Heart left ventricle (tissue), 16 donors: ENCODE data around the gene BRF1. TPM values are rescaled to one million over a fixed set of nuclear protein-coding genes. Genes with fewer than 3 reads are reported as not detected.

Experiments
- ATAC-seq, 4 donors: fragments of 200-7000 bp; cut with Tn5 transposase; one replicate each; pipeline ENCODE4 v1.9.1; 2020 to 2022; ENCODE audit warnings: moderate library complexity in 4 of 4, mild to moderate bottlenecking in 3 of 4, moderate number of reproducible peaks in 1 of 4
- DNase-seq, 5 donors: peaks; one replicate each; pipeline ENCODE4 v3.0.0-alpha.2; 2020
- H3K27ac ChIP-seq, 12 donors: fragments of 200-600 bp; sonication (generic) in 4 of 12; one replicate each; pipeline versions ENCODE4 v1.5.0 to v1.8.0; 2016 to 2022; ENCODE audit warnings: mild to moderate bottlenecking in 2 of 12
- H3K27me3 ChIP-seq, 9 donors: fragments of 200-600 bp; sonication (generic) in 2 of 9; one replicate each; pipeline versions ENCODE4 v1.5.1 to v1.8.0; 2016 to 2022; ENCODE audit warnings: mild to moderate bottlenecking in 3 of 9
- H3K36me3 ChIP-seq, 9 donors: fragments of 200-600 bp; sonication (generic) in 2 of 9; one replicate each; pipeline versions ENCODE4 v1.5.0 to v1.8.0; 2018 to 2022; ENCODE audit warnings: mild to moderate bottlenecking in 2 of 9
- H3K4me1 ChIP-seq, 12 donors: fragments of 200-600 bp; sonication (generic) in 4 of 12; one replicate each; pipeline versions ENCODE4 v1.5.0 to v1.8.0; 2016 to 2022; ENCODE audit warnings: mild to moderate bottlenecking in 3 of 12
- H3K4me3 ChIP-seq, 12 donors: fragments of 200-600 bp; sonication (generic) in 4 of 12; one replicate each; pipeline versions ENCODE4 v1.5.0 to v1.8.0; 2017 to 2022; ENCODE audit warnings: mild to moderate bottlenecking in 9 of 12, moderate library complexity in 4 of 12
- H3K9me3 ChIP-seq, 12 donors: fragments of 200-600 bp; sonication (generic) in 4 of 12; one replicate each; pipeline versions ENCODE4 v1.5.0 to v1.8.0; 2016 to 2022; ENCODE audit warnings: mild to moderate bottlenecking in 1 of 12
- POLR2A ChIP-seq, 2 donors: fragments of 450-650 bp; IDR thresholded peaks; one replicate each; pipeline ENCODE4 v1.6.1; 2017; ENCODE audit warnings: antibody characterized with exemption in 2 of 2, mild to moderate bottlenecking in 2 of 2, moderate library complexity in 2 of 2
- WGBS, 4 donors: extraction: QIAGEN DNeasy Blood & Tissue Kit in 2 of 4; methylation state at CpG; one replicate each; pipeline versions ENCODE4 v1.1.5 to v1.1.7; 2013 to 2018; 5-methylcytosine and 5-hydroxymethylcytosine counted together
- intact Hi-C, 10 donors: fragments of 100-400 bp; cut with DNase I; formaldehyde crosslinking; loops; one replicate each; pipeline versions ENCODE4 v1.11.1 to v1.14.2; 2022
- polyA plus RNA-seq, 2 donors: library from polyadenylated mRNA; stranded (reverse); fragments of 200-250 nt; gene quantifications; one replicate each; pipeline ENCODE4 v1.2.3, GENCODE V29; 2013
- total RNA-seq, 9 donors: library from RNA; depleted of rRNA in 2 of 9; stranded (reverse); fragments of >200 nt in 2 of 9; fragmentation: NEBNext Ultra II Directional in 3 of 9; extraction: Animal tissue kit (Norgen Biotek cat#: 25700) in 3 of 9; gene quantifications; one replicate each; pipeline versions ENCODE4 v1.1.0 to v1.2.4, GENCODE V29; 2016 to 2023
- TF ChIP-seq, protein P1 (sequence below), 12 donors: fragments of 200-600 bp; sonication (generic) in 4 of 12; IDR thresholded peaks; one replicate each; pipeline versions ENCODE4 v1.5.0 to v1.8.0; 2018 to 2022; ENCODE audit warnings: antibody characterized with exemption in 12 of 12, mild to moderate bottlenecking in 5 of 12
- donor health status: ischemic (EF 13 %, LVEDD 7.1; RV severe dilation, severe dysfunction).
- donor health status: healthy with polysubstance abuse.
- donor health status: DM: no; HTN: yes; CAD: no.
- donor health status: DM: no; HTN: no; CAD: no.
- donor health status: ischemic (EF 25% LVEDD 6.9; RV normal size, moderate dysfunction).
- donor health status: ischemic (EF 25% LVEDD 5.7; RV mildly dilated, moderate dysfunction).
- donor health status: healthy.
- donor health status: DM: yes; HTN: yes; CAD: no.
- donor health status: ischemic (EF 35%, LVEDD 5.7; RV mildly dilated, moderate dysfunction).
- donor health status: nonischemic (EF 11% LVEDD 7.7; RV severe dilation, severe dysfunction).
- donor health status: DM: yes; HTN: yes; CAD: no.
- donor health status: PGD.
- donor health status: ischemic (EF 29% LVEDD 5.4; RV normal size, mild dysfunction).
- donor health status: nonischemic (EF 23%, LVEDD 6.1; RV moderate dilation, normal function).

Gene BRF1
- total and polyA plus RNA-seq, 11 donors: 13.3 to 25.3 (median 18.7) TPM

GRCh38 chr14:105214324-105214915 lies 86.4 kb downstream of the BRF1 start:
- ATAC-seq: no peak
- DNase-seq: no peak

DNA sequence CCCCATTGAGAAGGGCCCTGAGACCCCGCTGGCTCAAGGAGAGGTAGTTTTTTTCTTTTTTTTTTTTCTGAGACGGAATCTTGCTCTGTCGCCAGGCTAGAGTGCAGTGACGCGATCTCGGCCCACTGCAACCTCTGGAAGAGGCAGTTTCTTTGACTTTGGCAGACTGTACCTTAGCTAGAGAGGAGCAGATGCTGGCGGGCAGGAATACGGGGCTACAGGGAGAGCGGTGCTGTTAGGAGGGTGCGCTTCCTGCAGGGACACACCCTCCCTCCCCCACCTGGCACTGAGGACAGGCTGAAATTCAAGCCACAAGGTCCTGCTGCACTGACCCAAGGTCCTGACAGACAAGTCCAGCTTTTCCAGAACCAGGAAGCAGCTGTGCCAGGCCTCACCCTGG lies 87.4 kb downstream of the BRF1 start:
- intact Hi-C loops: no loop called here
- H3K4me3 ChIP-seq: no peak overlapping the region
- ATAC-seq (no peak), DNase-seq (no peak)
- H3K27me3 ChIP-seq: no peaks in the 10 kb centered on the region
- 80 to 91% (median 89%) methylated on average over 9 to 10 of the region's 10 CpGs for WGBS, 4 donors
- peaks cover 0 to 67% (median 39%) of the 10 kb centered on the region in 9 donors for H3K36me3 ChIP-seq
- no peak for TF ChIP-seq POLR2A (IDR thresholded peaks at IDR 0.05)
- TF ChIP-seq, protein P1, sequence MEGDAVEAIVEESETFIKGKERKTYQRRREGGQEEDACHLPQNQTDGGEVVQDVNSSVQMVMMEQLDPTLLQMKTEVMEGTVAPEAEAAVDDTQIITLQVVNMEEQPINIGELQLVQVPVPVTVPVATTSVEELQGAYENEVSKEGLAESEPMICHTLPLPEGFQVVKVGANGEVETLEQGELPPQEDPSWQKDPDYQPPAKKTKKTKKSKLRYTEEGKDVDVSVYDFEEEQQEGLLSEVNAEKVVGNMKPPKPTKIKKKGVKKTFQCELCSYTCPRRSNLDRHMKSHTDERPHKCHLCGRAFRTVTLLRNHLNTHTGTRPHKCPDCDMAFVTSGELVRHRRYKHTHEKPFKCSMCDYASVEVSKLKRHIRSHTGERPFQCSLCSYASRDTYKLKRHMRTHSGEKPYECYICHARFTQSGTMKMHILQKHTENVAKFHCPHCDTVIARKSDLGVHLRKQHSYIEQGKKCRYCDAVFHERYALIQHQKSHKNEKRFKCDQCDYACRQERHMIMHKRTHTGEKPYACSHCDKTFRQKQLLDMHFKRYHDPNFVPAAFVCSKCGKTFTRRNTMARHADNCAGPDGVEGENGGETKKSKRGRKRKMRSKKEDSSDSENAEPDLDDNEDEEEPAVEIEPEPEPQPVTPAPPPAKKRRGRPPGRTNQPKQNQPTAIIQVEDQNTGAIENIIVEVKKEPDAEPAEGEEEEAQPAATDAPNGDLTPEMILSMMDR (IDR thresholded peaks at IDR 0.05): no peak
- no peaks in the 10 kb centered on the region for H3K9me3 ChIP-seq
- H3K27ac ChIP-seq: no peak overlapping the region
- H3K4me1 ChIP-seq: no peaks in the 10 kb centered on the region

More at GRCh38 chr14:105214324-105214915, 86.4 kb downstream of the BRF1 start:
- no peak for TF ChIP-seq POLR2A (IDR thresholded peaks at IDR 0.05)
- TF ChIP-seq, protein P1 (IDR thresholded peaks at IDR 0.05): no peak
- Histone ChIP-seq H3K4me1 (peaks cover 0 to 3% (median 0%) of the 10 kb centered on the region in 12 donors), H3K9me3 (no peaks in the 10 kb centered on the region), H3K4me3 (no peak overlapping the region), H3K36me3 (peaks cover 0 to 78% (median 47%) of the 10 kb centered on the region in 9 donors), H3K27ac (no peak overlapping the region), H3K27me3 (no peaks in the 10 kb centered on the region)
- 88 to 92% (median 91%) methylated on average over 8 to 14 of the region's 14 CpGs for WGBS, 4 donors
- intact Hi-C loops: no loop called here

DNA sequence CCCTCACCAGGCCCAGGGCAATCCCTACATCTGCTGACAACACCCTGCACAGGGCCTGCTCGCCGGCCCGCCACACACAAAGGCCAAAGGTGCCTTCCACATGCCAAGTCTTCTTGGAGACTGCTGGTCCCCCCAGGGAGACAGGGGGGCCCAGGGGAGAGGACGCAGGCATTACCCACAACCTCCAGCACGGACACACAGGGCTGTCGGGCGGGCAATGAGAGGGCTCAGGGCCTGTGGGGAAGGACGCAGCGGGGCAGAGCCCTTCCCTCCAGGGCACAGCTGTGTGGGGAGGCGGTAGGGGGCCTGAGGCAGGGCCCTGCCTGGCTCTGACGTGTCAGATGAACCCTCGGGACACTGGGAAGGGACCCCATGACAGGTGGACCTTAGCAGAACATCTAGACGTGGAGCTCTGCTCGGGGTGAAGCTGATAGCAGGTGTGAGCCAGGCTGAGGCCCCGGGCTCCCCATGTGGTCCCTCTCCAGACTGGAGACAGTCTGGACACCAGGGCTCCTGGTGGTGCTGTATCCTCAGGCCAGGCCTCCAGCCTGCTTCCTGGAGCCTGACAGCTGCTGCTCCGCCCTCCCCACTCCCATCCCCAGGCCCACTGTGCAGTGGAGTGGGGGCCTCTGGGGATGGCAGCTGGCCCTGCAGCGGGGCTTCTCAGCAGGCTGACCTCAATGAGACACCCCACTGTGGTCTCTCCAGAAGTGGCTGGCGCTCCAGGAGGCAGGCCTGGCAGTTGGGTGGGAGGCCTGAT lies 88.1 kb downstream of the BRF1 start:
- Histone ChIP-seq H3K9me3 (no peaks in the 10 kb centered on the region), H3K4me3 (no peak overlapping the region), H3K36me3 (peaks cover 0 to 61% (median 34%) of the 10 kb centered on the region in 9 donors), H3K27me3 (no peaks in the 10 kb centered on the region), H3K4me1 (peaks cover 0 to 2% (median 0%) of the 10 kb centered on the region in 12 donors), H3K27ac (no peak overlapping the region)
- no peak for TF ChIP-seq POLR2A (IDR thresholded peaks at IDR 0.05)
- TF ChIP-seq, protein P1 (IDR thresholded peaks at IDR 0.05): no peak
- intact Hi-C loops: no loop called here
- DNase-seq (no peak), ATAC-seq (no peak)
- whole genome bisulfite sequencing, 4 donors: 84 to 94% (median 88%) methylated on average over 12 to 18 of the region's 18 CpGs

- TF ChIP-seq, protein P1 (IDR thresholded peaks at IDR 0.05): no peak
- no peak for TF ChIP-seq POLR2A (IDR thresholded peaks at IDR 0.05)
- no peaks in the 10 kb centered on the region for H3K9me3 ChIP-seq
- intact Hi-C loops: no loop called here
- peak in 1 of 5 donors; percentile 17 for DNase-seq
- H3K27ac ChIP-seq: no peak overlapping the region
- ATAC-seq: no peak
- H3K4me1 ChIP-seq: peaks cover 0 to 12% (median 8%) of the 10 kb centered on the region in 12 donors
- no peak overlapping the region for H3K4me3 ChIP-seq
- H3K36me3 ChIP-seq: peaks cover 0 to 52% (median 24%) of the 10 kb centered on the region in 9 donors
- no peaks in the 10 kb centered on the region for H3K27me3 ChIP-seq
- 88 to 100% (median 89%) methylated on average over 2 to 9 of the region's 9 CpGs; no CpG with 5 or more reads in 1 of the 4 donors for WGBS, 4 donors
Measured at GRCh38 chr14:105211758-105212089, 89.1 kb downstream of the BRF1 start.
